GM21526 (cell line): Measurements from ENCODE around the gene MEP1B.

Source experiments
- ATAC-seq: cut with Tn5 transposase; IDR thresholded peaks from one replicate; pipeline ENCODE4 v1.9.1; 2021; ENCODE audit warnings: moderate library complexity; ENCODE audit not compliant: unreplicated experiment, low FRiP score

Gene MEP1B

GRCh38 chr18:32259553-32259952 lies 69.7 kb downstream of the MEP1B start:
- no peak for ATAC-seq

DNA sequence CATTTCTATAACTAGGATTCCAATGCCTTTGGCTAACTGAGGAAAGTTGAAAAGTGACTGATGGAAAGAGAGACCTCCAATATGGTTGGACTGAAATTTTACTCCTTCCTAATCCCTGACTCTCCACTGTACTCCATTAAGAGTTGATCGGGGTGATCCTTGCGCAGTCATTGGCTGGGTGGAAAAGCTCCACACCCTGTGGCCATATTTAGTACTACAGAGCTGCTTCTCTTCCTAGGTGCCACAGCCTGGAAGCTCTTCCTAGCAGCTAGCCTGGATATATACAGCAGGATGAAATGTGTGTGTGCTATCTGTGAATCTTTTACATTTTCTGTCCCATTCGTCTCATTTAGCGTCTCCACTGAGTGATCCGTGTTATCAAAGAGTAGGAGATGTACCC lies 71.2 kb downstream of the MEP1B start:
- no peak for ATAC-seq

DNA sequence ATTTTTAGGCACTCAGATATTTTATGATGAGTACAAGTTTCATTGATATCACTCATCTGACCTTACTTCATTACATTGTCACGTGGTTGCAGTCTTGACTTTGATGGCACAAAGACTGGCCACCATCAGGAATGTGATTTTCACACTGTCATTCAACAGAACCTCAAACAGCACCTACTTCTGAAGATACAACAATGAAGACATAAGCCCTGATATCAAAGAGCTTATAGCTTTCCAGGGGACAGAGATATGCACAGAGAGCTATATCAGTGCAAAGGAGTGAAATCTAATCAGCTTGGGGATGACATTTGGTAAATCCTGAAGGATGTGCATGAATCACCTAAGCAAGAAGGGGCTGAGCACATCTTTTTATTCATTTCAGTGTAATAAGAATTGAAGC lies 72.3 kb downstream of the MEP1B start:
- ATAC-seq = no peak

DNA sequence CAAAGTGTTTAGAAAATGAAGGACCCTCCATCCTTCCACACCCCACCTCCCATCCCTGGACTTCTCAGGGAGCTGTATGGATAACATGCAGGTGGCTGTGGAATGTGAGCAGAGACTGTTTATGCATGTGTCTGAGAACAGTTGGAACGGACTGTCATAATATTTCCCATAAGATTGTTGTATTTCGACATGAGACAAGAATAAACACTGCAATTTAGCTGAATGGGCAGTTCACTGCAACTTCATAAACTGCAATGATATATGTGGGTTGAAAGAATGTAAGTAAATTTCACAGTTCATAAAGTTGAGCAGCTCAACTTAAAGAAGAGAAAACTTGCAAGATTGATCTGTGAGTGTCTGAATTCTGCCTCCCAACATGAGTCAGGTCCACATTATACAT lies 74.6 kb downstream of the MEP1B start:
- no peak for ATAC-seq

- ATAC-seq = no peak
Measured at GRCh38 chr18:32267463-32267862, 77.6 kb downstream of the MEP1B start.
